GM12891 (cell line): ENCODE measurements around the gene ATXN7L1.

Experiments used
- DNase-seq: peaks from one replicate; pipeline ENCODE4 v3.0.0; 2011; ENCODE audit warnings: low spot score; ENCODE audit not compliant: insufficient read length
- FAIRE-seq: peaks from 2 replicates; lab custom pipeline; 2011; peaks lifted over from hg19 to GRCh38; lab: Jason Lieb, UNC
- PAX5 ChIP-seq: IDR thresholded peaks from 2 replicates; pipeline ENCODE4 v1.6.1; 2011; ENCODE audit warnings: low read length, moderate library complexity, mild to moderate bottlenecking; ENCODE audit not compliant: insufficient read depth, severe bottlenecking
- POLR2A ChIP-seq: IDR thresholded peaks from 2 replicates; pipeline ENCODE4 v1.6.1; 2011; ENCODE audit warnings: low read depth, low read length, control low read depth
- POLR2AphosphoS5 ChIP-seq: IDR thresholded peaks from 2 replicates; pipeline ENCODE4 v1.6.1; 2011; ENCODE audit warnings: low read depth, low read length, control low read depth
- POU2F2 ChIP-seq: IDR thresholded peaks from 2 replicates; pipeline ENCODE4 v1.6.1; 2011; ENCODE audit warnings: low read depth, mild to moderate bottlenecking, control low read depth, low read length, moderate library complexity
- SPI1 ChIP-seq: IDR thresholded peaks from 2 replicates; pipeline ENCODE4 v1.6.1; 2011; ENCODE audit warnings: low read depth, low read length, control low read depth
- TAF1 ChIP-seq: IDR thresholded peaks from 2 replicates; pipeline ENCODE4 v1.6.1; 2011; ENCODE audit warnings: low read depth, low read length, control low read depth

The ATXN7L1 gene

DNA sequence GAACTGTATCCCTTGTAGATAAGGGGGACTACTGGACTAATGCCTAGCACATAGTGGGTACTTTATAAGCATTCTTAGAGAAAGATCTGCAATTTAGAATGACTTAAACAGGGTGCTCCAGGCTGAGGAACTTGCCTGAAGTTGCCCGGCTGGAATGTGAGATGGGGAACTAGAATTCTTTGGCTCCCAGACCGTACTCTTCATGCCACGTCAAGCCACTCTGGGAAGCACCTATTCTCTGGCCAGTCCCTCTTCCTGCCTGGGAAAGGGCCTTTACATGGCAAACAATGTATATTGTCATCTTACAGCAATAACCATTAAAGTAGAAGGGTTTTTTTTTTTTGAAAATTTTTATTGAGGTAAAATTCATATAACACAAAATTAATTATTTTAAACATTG lies 34.5 kb downstream of the ATXN7L1 start:
- TF ChIP-seq POU2F2 = no peak
- no peak for TF ChIP-seq POLR2AphosphoS5
- DNase-seq (no peak), FAIRE-seq (no peak)

DNA sequence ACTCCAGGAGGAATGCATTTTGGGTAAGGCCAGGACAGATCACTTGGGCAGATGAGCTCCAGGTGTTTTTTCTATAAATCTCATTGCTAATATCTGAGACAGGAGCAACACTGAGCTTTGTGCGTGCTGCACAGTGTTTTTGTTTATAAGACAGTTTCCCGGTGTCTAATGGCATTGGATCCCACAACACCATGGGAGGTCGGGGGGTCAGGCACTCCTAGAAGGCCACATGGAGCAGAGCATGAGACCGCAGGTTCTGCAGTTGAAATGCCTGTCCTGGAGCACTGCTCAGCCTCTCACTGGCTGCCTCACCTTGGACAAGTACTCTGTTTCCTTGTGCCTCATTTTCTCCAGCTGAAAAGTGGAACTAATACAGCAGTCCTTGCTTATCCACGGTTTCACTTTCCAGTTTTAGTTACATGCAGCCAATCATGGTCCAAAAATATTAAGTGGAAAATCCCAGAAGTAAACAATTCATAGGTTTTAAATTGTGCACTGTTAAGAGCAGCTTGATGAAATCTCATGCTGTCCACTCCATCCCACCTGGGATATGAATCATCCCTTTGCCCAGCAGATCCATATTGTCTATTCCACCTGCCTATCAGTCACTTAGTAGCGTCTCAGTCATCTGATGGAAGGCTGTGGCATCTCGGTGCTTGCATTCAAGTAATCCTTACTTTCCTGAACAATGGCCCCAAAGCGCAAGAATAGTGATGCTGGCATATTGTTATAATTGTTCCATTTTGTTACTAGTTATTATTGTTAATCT lies 35.2 kb downstream of the ATXN7L1 start:
- FAIRE-seq (no peak), DNase-seq (no peak)
- TF ChIP-seq POLR2AphosphoS5 (no peak), SPI1 (no peak), TAF1 (no peak), POLR2A (no peak), POU2F2 (no peak), PAX5 (no peak)

DNA sequence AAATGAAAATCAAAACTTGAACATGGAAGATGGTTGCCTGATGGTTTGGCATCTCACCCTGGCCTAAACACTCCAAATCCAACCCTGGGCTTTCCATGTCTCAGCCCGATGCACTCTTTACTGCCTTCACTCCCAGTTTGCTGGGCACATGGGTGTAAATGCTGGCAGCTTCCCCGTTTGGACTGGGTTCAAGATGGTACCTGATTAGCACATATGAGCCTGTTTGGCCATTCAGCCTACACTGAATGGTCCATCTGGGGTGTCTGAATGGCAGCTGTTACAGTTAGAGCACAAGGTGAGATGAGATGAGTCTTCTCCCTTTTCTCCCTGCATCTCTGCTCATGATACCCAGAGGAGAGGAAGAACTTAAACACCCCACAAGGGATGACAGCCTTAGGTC lies 37.1 kb downstream of the ATXN7L1 start:
- no peak for TF ChIP-seq PAX5
- no peak for TF ChIP-seq POLR2A
- TF ChIP-seq POLR2AphosphoS5 = no peak
- no peak for TF ChIP-seq TAF1
- TF ChIP-seq POU2F2 = no peak
- TF ChIP-seq SPI1 = no peak
- DNase-seq (no peak), FAIRE-seq (no peak)

DNA sequence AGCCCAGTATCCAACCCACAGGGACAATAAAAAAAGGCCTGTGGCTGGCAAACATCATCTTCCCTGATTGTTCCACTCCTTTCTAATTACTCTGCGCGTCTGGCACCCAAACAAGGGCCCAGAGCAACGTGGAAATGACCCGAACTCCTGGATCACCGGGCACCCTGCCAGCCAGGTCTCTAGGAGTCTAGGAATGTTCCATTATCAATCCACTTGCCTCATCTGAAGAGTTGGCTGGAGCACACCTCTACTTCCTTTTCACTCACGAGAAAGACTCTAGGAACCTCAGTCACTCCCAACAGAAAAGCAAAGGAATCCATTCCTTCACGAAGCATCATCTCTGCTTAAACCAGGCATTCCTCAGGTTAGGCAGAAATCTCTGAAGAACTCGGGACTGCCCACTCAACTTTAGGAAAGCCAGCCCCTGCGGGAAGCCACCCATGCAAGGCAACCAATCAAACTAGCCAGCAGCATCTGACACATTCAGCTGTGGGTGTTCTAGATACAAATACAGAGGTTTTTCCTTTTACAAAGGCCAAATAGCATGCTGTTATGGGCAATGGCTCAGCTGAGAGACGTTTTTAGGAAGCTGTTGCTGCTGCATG lies 37.7 kb downstream of the ATXN7L1 start:
- DNase-seq (no peak), FAIRE-seq (no peak)
- no peak for TF ChIP-seq PAX5

DNA sequence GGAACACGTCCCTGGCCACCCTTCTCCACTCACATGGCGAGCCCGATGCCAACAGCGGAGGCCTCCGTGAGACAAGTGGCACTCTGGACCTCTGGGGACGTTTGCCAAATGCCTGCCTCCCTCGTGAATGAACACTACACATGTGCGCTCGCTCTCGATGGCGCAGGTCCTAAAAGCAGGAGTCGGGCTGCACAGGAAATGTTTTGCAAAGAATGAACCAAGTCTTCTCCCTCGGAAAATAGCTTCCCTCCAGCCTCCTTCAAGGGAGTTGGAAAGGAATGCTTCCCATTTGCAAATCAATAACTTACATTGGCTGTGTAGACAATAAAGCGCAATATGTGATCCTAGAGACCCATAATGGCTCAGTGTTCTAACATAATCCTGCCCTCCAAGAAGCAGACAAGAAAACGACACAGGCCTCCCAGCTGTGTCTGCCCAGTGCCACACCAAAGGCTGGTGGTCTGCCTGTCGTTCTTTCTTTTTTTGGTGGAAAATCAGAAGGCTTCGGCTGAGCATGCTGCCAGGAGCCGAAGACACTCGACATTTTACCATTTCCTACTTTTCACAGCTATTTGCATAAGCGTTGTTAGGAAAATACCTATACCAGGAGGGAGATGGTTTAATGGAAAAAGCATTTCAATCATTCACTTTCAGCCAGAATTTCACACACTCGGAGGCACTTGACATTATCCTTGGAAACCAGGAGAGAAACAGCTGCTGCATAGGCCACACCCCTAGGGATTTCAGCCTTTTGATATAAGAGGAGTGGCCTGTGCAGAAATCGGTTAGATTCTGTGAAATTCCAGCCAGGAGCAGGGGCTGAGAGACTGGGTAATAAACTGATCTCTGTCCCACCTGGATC lies 38.4 kb downstream of the ATXN7L1 start:
- no peak for FAIRE-seq
- DNase-seq = no peak
- TF ChIP-seq TAF1 (no peak), POU2F2 (no peak)

DNA sequence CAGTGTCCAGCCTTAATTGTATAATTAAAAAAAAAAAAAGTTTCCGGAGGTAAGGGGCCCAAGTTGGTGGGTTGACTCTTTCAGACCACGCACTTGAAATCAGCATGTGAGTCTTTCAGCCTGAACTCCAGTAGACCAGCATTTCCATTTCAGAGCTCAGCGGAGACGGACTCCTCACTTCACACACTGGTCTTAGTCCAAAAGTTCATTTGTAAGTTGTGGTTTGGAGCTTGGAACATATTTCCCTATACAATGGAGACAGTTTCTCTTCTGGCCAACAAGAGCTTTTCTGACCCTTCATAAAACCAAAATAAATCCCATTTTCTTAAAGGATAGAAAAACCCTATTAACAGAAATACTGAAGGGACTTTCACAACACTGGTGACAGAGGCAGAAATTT lies 41.0 kb downstream of the ATXN7L1 start:
- no peak for FAIRE-seq
- no peak for DNase-seq
- TF ChIP-seq SPI1 = no peak
- TF ChIP-seq POLR2A = no peak
- TF ChIP-seq POU2F2 = no peak
- TF ChIP-seq PAX5 = no peak
- no peak for TF ChIP-seq TAF1
- TF ChIP-seq POLR2AphosphoS5 = no peak

DNA sequence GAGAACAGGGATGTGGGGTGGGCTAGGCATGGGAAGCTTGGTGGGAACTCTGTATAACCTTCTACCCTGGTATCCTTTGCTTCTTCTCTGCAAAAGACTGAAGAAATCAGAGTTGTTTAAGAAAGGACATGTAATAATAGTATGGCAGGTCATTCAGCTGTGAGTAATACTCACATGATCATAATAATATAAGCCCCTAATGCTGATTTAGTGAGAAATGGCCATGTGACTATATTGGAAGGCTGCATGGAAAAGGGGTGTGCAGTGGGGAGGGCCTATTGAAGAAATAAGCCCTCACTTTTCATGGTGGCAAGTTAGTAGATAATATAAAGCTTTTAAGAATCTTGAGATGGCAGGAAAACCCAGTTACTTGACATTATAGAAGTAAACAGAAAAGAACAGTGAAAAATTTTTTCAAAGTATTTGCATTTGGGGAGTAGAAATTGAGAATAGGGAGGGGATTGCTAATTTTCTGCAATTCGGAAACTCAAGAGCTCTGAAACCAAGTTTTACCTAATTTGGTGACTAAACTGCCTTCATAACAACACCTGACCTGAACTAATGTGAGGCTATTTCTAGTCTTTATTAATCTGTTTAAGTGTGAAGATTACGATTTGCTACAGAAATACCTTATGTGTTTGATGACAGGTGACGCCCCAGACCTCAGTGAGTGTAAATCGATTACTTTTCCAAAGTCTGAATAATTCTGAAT lies 44.4 kb downstream of the ATXN7L1 start:
- DNase-seq (no peak), FAIRE-seq (no peak)
- no peak for TF ChIP-seq PAX5
- TF ChIP-seq POLR2A = no peak
- no peak for TF ChIP-seq TAF1
- TF ChIP-seq POU2F2 = no peak
- TF ChIP-seq POLR2AphosphoS5 = no peak
- TF ChIP-seq SPI1 = no peak

DNA sequence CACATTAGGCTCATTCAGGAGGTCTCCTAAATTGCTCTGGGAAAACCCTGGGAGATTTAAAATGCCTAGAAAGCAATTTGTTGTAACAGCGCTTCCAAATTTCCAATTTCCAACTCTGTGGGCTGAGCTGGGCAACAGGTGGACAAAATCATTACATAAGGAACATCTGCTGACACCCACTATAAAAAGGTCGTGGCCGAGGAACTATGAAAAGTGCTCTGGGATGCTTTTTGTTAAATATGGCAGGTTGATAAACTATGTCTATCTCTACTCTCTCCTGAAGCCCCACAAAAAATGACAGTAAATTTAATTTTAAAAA lies 45.1 kb downstream of the ATXN7L1 start:
- DNase-seq = no peak
- TF ChIP-seq POU2F2 (no peak), POLR2A (no peak), SPI1 (no peak), POLR2AphosphoS5 (no peak), PAX5 (no peak), TAF1 (no peak)
- no peak for FAIRE-seq

DNA sequence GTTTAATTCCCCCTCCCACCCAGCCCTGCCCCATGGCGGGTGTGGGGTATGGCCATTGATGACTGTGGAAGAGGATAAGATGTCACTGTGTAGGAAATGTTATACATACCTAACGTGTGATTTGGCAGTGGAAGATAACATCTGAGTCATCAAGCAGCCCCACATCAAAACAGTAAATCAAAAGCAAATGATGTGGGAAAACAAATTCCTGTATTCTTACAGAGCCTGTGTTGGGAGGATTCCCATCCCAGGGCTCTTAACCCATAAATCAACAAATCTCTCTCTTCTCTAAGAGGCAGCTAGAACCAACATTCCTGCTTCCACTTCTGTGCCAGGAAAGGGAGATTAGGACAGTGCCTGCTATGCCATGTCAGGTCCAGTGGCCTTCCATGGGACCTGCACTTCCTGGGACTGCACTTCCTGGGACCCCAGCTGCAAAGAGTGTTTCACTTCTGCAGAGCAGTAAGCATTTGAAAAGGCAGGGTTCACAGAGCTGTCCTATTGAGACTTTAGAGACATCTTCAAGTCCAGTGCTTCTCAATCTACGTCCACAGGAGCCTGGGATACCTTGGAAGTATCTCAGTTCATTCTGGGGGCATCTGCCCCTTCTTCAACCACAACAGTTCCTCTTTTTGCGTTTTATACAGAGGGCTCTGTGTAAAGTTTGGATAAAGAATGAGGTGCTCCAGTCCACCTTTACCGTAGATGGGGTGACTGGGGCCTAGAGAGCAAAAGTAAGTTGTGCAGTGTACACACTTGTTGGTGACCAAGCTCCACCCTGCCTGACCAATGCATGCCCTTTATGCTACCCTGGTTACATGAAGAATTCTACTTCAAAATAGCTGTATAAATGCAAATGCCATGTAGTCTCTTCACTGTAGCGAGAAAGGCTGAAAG lies 45.7 kb downstream of the ATXN7L1 start:
- DNase-seq = no peak
- no peak for FAIRE-seq
- TF ChIP-seq POLR2A = no peak
- TF ChIP-seq POLR2AphosphoS5 = no peak
- no peak for TF ChIP-seq TAF1
- TF ChIP-seq SPI1 = peak; percentile 22; the same call in 1 of the 2 replicates
- no peak for TF ChIP-seq PAX5
- TF ChIP-seq POU2F2 = no peak
